HuH-7.5 (cell line): Measurements from ENCODE around the gene CCDC9.
"Not testable (repeated sequence)": the region's sequence is repeated elsewhere in the genome, so short reads cannot be mapped to it uniquely, and the experiment has no call there.

Experiments used
- DNase-seq: peaks from one replicate; pipeline ENCODE4 v3.0.0; 2011; ENCODE audit warnings: low spot score

The CCDC9 gene

DNA sequence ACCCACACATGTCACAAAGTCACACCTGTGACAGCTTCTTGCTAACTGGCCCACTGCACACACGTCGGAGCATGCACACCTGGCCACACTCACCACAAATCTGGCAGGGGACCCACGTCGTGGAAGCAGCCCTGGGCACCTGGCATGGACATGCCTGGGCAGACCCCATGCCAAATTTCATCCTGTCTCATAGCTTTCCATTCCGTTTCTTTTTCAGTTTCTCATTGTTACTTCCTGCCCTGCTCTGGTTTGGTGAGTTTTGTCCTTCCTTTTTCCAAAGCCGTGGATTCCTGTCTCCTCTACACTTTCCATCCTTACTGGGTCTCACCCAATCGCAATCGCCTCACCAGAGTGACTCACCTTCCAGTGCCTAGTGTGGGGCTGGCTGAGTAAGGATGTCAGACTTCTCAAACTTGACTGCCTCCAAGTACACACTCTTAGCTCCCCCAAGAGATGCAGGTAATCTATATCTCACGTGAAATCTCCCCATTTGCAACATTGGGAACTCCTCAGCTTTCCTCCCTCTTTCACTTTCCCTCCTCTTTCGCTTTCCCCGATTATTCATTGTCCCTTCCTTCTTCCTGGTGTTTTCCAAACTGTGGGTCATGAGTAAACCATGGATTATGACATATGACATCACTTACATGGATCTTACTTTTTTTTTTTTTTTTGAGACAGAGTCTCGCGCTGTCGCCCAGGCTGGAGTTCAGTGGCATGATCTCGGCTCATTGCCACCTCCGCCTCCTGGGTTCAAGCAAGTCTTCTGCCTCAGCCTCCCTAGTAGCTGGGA, 23.7 kb upstream of the CCDC9 start:
- DNase-seq, result no peak

DNA sequence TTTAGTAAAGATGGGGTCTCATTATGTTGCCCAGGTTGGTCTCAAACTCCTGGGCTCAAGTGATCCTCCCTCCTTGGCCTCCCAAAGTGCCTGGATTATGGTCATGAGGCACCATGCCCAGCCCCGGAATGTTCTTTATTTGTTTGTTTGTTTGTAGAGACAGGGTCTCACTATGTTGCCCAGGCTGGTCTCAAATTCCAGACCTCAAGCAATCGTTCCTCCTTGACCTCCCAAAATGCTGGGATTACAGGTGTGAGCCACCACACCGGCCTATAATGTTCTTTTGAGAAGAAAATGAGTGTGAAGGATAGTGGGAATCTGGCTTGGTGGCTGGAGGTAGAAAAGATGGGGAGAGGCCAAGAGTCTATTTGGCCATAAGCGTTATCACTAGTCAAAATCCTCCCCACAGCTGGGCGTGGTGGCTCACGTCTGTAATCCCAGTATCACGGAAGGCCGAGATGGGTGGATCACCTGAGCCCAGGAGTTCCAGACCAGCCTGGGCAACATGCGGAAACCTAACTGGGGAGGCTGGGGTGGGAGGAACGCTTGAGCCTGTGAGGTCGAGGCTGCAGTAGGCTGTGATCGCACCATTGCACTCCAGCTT, 20.2 kb upstream of the CCDC9 start:
- no peak for DNase-seq

DNA sequence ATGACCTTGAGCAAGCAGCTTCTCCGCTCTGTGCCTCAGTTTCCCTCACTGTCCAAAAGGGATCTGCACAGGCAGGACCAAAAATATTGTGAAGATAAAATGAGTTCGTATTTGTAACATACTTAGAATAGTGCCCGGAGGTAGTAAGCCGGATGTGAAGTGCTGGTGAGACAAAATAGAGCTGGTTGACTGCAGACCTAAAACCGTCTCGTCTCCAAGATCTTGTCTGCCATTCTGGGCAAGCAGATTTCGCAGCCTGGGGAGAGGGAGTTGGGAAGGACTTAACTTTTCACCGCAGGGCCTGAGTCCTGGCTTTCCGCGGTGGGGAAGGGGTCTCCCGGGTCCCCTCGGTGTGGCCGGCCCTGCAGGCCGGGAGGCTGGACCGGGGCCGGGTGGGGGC, 17.2 kb upstream of the CCDC9 start:
- DNase-seq, result no peak

DNA sequence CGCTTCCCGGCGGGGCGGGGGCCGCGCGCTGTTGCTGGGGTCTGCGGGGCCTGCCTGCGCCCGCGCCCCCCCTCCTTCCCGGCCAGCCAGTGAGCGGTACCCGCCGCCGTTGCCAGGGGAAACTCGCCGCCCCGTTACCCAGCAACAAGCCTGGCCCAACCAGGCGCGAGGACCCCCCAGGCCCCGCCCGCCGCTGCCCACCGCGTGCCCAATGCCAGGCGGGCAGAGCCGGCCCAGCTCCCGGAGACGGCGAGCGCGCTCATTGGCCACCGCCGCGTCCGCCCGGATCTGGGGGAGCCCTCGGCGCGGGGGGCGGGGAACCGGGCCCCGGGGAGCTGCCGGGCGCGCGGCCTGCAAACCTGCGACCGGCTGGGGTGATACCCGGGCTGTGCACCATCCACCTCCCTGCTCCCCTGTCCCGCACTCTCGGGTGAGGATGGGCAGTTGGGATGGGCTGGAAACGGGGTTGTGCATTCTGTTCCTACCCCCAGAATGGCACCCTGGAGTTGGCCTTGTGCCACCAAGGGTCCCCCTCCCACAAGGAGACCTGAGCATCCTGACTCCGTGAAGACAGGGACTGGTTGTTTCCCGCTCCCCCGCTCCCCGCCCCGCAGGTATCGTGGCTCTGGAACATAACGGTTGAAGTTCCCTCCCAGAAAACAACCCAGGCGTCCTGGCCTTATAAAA, 16.6 kb upstream of the CCDC9 start:
- DNase-seq, result no peak

DNA sequence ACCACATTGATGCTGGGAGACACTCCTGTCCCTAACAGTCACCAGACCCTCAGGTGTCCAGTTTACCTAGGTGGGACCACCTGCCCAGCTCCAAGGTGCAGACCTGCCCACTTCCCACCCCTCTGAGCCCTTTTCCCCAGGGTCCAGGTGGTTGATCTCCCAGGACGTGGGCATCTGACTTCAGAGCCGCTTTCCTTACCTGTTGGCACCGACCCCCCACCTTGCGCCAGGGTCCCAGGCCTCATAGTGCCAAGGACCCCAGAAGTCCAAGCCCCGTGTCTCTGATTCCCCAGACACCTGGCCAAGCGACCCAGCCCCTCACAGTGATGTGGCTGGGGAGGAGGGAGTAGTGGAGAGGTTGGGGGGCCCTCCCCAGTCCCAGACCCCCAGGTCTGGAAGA, 15.8 kb upstream of the CCDC9 start:
- DNase-seq, result no peak

DNA sequence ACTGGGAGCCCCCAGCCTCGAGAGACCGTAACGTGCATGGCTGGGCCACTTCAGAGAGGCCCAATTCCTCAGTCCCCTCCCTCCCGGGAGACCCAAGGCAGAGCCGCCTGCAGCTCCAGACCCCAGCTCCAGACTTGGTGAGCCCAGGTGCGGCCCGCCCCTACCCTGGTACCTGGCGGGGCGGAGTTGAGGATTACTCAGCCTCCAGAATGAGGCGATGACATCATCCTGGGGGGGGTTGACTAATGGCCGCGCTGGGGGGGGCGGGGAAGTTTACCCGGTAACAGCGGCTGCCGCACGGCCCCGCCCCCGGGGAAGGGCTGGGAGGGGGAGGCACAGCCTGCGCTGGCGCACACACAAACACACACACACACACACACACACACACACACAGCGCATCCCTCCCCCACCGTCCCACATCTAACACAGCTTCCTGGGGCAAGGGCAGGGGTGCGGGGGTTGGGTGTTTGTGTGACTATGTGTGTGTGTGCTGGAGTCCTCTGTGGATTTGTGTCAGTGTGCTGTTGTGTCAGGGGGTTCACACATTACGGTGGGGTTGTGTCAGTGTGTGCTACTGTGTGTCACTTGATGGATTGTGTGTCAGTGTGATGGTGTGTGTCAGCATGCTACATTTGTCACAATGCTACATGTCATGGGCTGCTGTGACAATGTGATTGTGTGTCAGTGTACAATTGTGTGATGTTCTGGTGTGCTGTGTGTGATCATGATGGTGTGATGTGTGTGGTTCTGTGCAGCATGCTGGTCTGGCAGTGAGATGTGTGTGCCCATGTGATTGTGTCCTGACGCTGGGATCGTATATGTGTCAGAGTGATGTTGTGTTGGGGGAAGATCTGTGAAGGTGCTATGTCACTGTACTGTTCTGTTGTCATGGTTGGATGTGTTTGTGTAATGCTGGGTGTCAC, 15.1 kb upstream of the CCDC9 start:
- peak; percentile 80 for DNase-seq

DNA sequence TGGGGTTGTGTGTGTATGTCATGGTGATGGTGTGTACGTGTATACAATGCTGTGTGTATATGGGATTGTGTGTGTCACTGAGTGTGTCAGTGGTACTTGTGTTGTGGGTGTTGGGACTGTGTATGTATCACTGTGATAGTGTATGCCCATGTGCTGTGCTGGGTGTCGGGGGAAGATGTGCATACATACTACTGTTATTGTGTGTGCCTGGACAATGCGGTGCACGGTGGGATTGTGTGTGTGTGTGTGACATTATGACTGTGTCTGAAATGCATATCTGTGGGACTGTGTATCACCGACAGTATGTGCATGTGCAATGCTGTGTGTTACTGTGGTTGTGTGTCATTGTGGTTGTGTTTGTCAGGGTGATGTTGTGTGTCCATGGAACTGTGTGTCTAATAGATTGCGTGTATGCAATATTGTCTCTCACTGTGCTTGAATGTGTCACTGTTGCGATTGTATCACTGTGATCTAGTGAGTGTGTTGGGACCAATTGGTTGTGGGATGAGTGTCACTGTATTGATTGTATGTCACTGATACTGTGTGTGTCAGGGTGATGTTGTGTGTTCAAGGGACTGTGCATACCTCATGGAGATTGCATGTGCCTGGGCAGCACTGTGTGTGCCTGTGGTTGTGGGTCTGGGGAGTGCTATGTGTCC, 14.3 kb upstream of the CCDC9 start:
- DNase-seq, result no peak

DNA sequence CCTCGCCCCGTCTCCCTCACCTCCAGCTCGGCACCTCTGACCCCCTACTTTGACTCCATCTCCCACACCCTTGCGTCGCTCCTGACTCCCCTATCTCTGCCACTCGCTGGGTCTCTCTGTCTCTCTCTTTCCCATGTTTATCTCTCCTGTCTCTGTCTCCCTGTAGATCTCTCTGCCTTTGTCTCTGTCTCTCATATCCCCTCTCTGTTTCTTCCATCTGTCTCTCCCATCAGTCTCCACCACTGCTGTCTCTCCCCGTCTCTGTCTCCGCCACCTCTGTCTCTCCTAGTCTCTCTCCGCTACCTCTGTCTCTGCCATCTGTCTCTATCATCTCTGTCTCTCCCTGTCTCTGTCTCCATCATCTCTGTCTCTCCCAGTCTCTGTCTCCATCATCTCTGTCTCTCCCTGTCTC, 13.0 kb upstream of the CCDC9 start:
- DNase-seq, result no peak

DNA sequence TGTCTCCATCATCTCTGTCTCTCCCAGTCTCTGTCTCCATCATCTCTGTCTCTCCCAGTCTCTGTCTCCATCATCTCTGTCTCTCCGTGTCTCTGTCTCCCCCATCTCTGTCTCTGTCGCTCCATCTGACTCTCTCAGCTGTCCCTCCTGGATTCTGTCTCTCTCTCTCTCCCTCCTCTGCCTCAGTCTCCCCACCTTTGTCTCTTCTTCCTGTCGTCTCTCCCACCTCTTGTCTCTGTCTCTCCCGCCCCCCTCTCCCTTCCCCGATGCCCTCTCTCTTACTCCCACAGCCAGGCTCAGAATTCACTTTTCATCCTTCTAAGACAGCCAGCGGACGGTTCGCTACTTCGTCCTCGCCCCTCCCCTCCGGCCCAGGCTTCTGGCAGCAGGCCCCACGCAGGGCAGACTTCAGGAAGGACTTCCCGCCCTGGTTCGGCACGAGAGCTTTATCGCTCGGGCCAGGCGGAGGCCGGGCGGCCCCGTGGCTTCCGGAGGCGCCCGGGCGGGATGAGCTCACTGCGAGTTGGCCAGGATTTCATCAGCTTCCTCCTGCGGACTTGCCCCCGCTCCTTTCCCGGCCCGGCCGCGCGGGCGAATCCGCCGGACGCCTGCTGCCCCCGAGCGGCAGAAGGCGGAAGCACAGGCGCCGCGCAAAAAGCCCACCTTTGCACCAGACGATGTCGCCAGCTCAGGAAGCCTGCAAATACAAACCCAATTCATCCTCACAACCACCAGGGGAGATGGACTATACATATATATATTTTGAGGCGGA, 12.4 kb upstream of the CCDC9 start:
- DNase-seq, result peak; percentile 95

DNA sequence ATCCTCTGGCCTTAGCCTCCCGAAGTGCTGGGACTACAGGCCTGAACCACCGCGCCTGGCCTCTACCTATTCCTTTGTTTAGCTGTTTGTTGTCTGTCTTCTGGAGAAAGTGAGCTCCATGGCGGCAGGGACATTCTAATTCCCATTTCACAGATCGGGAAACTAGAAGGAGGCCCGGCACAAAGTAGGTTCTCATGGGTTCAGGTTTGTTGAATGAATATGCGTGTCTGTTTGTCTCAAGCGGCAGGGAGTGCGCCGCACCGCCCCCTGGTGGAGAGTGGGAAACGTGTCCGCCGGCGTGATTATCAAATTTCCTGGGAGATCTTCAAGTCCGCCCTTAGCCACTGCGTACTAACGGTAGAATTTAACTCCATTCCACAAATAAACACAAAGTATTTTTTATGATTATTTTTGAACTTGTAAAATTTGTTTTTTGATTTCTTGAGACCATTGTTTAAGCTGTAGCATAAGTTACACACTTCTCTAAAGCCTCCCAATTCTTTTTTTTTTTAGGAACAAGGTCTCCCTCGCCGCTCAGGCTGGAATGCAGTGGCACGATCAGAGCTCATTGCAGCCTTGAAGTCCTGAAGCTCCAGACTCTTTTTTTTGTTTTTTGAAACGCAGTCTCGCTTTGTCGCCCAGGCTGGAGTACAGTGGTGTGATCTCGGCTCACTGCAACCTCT, 8.9 kb upstream of the CCDC9 start:
- DNase-seq, result no peak

DNA sequence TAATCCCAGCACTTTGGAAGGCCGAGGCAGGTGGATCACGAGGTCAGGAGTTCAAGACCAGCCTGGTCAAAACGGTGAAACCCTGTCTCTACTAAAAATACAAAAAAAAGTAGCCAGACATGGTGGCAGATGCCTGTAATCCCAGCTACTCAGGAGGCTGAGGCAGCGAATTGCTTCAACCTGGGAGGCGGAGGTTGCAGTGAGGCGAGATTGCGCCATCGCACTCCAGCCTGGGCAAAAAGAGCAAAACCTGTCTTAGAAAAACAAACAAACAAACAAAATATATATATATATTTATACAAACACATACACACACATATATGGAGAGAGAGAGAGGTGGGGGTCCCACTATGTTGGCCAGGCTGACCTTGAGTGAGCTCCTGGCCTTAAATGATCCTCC, 3.3 kb upstream of the CCDC9 start:
- not testable (repeated sequence) for DNase-seq

DNA sequence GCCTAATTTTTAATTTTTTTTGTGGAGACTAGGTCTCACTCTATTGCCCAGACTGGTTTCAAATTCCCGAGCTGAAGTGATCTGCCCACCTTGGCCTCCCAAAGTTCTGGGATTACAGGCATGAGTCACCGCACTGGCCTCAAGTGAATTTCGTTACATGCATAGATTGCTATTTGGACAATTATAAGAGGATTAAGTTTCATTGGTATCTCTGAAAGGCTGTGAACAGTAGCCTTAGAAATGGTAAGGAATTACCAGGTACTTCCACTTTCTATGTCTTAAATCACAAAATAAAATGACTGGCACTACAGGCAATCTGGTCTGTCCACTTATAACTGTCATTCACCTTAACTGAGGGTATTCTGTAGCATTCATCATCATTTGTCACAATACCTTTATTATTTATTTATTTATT, 2.9 kb upstream of the CCDC9 start:
- DNase-seq, result no peak

DNA sequence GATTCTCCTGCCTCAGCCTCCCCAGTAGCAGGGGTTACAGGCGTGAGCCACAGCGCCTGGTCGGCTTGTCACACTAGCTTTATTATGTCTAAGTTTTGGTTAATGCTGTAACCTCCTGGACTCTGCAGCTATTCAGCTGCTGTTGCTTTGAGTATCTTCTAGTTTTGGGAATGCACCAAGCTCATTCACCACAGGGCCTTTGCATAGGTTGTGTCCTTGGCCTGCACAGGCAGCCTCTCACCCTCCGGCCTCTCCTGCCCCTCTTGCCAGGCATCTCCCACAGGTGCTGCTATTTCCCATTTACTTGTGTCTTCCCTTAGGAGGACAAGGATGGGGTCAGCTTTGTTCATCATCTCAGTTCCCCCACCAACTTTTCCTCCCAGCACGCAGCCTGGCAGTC, 2.4 kb upstream of the CCDC9 start:
- DNase-seq, result no peak

DNA sequence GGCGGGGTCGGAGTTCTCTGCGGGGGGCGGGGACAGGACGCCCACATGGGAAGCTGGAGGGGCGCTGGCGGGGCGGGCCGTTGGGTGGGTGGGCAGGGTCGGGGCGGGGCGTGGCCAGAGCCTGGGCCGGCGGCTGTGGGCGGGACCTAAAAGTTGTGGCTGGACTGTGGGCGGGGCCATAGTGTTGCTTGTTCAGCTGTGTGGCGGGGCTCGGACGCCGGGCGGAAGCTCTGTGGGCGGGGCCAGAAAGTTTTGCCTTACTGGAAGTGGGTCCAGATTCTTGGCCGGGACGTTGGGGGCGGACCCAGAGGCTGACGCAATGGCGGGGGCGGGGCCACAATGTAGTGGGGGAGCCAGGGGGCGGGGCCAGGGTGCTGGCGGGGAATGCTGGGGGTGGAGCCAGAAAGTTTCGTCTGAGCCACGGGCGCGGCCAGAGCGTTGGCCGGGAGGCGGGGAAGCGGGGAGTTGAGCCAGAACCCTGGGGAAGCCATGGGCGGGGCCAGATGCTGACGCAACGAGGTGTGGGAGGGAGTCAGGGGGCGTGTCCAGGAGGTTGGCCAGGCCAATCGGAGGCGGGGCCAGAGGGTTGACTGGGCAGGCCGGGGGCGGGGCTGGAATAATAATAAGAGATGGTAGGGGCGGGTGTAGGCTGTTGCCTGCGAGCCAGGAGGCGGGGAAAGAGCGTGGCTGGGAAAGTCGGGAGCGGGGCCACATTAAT, 527 bp downstream of the CCDC9 start:
- peak; percentile 98 for DNase-seq

DNA sequence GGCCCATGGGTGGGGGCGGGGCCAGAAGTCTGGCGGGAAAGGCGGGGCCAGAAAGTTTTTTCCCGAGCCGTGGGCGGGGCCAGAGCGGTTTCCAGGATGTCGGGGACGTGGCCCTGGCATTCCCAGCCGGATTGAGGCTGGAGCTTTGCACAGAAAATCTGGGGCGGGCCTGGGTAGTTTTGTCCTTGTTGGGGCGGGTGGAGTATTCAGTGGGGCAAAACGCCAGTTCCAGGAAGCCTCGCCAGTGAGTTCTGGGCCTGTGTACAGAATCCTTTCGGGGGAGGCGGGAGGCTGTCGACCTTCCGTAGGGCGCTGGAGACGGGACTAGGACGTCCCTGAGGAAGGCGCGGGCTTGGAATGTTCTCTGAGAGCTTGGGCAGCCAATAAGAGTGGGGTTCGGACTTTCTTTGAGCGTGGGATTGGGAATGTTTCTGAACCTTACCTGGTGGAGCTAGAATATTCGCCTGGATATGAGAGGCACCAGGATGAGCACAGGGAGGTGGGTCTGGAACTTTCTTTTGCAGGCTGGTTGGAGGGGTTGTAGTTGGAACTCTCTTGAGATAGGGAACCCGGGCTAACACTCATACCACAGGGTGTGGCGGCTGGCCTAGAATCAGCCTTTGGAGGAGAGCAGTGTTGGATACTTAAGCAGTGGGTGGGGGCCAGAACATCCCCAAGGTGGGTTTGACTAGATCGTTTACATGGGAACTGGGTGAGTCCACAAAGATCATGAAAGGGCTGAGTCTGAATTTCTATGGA, 1.3 kb downstream of the CCDC9 start:
- DNase-seq, result no peak

DNA sequence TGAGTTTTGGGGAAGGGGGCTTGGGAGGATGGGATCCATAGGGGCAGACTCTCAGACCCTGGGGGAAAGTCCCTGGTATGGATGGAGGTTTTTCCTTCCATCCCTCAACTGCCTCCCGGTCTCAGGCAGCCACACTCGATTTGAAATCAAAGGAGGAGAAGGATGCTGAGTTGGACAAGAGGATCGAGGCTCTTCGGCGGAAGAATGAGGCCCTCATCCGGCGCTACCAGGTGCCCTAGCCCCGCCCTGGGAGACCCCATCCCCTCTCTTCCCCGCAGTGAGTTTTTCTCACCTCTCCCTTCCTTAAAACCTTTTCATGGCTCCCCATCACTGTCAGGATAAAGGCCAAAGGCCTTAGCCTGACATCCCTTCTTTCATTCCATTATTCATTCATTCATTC, 2.1 kb downstream of the CCDC9 start:
- no peak for DNase-seq

DNA sequence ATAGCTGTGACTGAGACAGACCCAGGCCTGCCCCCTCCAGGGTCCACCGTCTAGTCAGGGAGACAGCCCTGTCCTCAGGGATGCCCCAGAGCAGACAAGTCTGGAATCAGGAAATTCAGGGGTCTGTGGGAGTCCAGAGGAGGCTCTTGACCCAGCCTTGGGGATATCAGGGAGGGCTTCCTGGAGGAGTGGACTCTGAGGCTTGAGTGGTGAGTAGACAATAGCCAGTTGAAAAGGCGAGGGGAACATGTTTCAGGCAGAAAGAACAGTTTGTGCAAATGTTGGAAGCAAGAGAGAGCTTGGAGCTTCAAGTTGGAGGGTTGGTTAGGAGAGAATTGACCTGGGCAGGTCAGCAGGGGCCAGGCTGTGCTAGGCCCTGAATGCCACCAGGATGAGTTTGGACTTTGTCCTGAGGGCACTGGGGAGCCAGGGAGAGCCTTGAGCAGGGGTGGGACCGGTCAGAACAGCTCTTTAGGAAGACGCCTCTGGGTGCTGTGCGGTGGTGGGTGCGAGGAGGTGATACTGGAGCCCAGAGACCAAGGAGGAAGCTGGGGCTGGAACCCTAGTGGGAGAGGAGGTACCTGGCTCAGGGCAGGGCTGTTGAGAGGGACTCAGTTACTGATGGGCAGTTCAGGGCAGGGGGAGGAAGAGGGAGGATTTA, 2.7 kb downstream of the CCDC9 start:
- DNase-seq, result no peak

DNA sequence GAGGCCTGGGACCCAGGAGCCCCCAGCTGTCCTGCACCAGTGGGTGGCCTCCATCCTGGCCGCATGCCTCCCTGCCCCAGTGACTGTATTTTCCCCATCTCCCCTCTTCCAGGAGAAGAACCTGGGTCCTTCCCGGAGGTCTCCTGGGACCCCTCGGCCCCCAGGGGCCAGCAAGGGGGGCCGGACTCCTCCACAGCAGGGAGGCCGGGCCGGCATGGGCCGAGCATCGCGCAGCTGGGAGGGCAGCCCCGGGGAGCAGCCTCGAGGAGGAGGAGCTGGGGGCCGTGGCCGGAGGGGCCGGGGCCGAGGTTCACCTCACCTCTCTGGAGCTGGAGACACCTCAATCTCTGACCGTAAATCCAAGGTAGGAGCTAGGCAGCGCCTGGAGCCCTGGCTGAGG, 4.2 kb downstream of the CCDC9 start:
- no peak for DNase-seq
